GM19395 (cell line): ENCODE results near the gene SCD.
A peak's percentile ranks its signal among the peaks of the same experiment; 100 is the strongest.

ENCODE experiments used
- ATAC-seq: cut with Tn5 transposase; IDR thresholded peaks from one replicate; pipeline ENCODE4 v1.9.1; 2021; ENCODE audit warnings: mild to moderate bottlenecking, moderate library complexity; ENCODE audit not compliant: unreplicated experiment

Gene SCD

GRCh38 chr10:100339236-100339635, 7.8 kb upstream of the SCD start:
- ATAC-seq, result peak; percentile 68

DNA sequence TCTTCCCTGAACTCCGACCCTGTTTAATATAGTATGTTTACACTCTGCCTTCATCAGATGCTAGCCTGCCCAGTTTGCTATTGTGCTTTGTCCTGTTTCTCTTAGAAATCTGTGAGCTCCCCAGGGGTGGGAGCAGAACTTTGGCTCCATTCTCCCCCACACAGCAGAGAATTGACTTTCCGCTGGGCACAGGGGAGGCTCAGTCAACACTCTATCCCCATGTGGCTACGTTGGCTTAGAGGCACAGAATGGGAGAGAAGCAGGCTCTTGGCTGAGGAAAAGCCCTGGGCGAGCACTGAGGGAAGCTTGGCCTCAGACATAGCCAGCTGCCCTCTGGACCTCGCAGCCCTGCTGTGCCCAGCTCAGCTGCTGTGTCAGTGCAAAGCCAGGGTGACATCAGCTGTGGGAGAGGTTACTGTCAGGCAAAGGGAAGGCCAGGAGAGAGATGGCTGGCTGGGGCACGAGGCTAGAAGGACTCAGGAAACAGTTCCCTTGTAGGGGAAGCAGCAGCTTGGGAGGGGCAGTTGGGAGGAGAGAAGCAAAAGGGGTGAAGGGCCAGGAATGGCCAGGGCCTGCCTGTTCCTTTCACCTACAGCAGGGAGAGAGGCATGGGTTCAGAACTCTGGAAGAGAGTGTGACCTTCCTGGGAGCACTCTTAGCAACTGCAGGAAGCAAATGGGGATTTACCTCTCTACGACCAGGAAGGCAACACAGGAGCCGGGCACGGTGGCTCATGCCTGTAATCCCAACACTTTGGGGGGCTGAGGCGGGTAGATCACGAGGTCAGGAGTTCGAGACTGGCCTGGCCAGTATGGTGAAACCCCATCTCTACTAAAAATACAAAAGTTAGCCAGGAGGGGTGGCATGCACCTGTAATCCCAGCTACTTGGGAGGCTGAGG, 5.8 kb upstream of the SCD start:
- no peak for ATAC-seq

DNA sequence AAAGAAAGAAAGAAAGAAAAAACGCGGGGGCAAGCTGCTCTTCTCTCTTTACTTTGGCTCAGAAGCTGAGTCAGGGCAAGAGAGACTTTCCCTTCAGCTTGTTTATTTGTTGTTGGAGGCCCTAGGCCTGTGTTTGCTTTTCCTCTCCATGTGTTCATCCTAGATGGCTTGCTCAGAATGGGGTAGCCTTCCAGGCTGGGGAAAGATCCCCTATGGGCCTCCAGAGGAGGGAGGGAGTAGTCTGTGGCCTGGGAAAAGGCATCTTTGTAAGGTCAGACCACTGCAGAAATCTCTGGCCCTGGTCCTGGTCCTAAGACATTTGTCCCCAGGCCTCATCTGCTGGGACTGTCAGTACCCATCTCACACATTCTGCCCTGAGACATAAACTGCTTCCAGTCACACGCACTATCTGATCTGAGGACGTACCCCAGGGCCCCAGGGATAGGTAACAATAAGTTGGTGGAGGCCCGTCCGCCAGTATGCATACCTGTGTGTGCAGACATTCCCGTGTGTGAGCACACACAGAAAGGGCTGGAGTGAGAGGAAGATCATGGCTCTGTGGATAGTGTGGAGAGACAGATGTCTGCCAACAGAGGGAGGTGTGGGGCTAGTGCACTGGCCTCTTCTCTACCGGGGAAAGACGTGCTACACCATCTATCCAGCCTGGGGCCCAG, 4.9 kb upstream of the SCD start:
- ATAC-seq, result no peak

- no peak for ATAC-seq
These were observed 4.4 kb upstream of the SCD start for GRCh38 chr10:100342627-100342972.

DNA sequence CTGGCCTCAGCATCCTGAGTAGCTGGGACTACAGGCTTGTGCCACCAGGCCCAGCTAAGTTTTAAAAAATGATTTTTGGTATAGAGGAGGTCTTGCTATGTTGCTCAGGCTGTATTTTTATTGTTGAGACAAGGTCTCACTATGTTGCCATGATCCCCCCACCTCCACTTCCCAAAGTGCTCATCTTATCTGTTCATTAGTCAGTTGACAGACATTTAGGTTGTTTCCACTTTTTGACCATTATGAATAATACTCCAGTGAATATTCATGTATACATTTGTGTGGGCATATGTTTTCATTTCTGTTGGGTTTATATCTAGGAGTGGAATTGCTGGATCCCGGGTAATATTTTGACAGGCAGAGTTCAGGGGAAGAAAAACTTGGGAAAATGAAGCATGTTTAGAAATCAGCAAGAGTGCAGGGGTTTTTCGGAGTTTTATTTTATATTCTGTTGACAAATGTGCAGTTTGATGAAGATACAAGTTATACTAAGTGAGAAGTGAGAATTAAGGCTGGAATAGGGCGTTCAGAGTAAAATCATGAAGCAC, 2.7 kb upstream of the SCD start:
- ATAC-seq, result no peak

GRCh38 chr10:100345570-100346330, 1.3 kb upstream of the SCD start:
- no peak for ATAC-seq

- peak; percentile 53 for ATAC-seq
These were observed 675 bp upstream of the SCD start for GRCh38 chr10:100346351-100346764.

DNA sequence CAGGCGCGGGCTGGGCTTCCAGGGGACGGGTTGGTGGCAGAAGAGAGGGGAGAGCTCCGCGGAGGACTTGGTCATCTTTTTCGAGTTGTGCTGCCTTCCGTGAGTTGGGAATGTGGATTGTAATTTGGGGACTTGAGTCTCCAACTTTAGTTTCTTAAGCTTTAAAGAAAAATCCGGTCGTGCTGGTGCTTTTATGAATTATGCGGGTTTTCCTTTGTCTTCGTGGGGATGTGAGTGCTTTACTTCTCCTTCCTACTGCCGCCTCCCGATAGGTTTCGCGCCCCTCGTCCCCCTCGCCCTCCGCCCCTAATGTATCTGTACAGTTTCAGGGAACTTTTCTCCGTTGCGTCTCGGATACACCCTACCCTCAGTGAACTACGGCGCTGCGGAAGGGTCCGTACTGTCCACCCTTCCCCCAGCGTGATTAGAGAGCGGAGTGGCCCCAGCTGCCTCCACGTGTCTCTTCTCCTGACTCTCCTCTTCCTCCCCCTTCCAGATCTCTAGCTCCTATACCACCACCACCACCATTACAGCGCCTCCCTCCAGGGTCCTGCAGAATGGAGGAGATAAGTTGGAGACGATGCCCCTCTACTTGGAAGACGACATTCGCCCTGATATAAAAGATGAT, 649 bp downstream of the SCD start:
- no peak for ATAC-seq

- no peak for ATAC-seq
These were observed 1.4 kb downstream of the SCD start for GRCh38 chr10:100348389-100348927.

- no peak for ATAC-seq
These were observed 2.1 kb downstream of the SCD start for GRCh38 chr10:100349087-100349486.

DNA sequence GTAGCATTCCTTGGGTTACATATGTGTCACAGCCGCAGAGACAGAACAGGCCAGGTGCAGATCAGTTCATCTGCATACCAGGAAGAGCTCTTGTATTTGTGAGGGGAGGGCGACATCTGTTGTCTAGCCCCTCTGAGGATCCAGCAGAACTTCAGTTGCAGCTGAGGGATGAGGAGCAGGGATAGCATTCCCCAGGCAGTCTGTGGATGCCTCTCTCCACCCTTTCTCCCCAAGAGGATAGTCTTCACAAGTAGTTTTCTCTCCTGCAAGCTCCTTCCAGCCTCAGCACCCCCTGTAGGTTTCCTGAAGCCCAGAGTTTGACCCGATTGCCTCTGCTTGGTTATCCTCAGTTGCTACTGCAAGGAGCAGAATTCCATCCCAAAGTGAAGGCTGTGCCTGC, 2.6 kb downstream of the SCD start:
- ATAC-seq, result no peak

- ATAC-seq, result no peak
These were observed 4.0 kb downstream of the SCD start for GRCh38 chr10:100350914-100351485.

- no peak for ATAC-seq
These were observed 6.9 kb downstream of the SCD start for GRCh38 chr10:100353770-100354485.

- ATAC-seq, result no peak
These were observed 8.1 kb downstream of the SCD start for GRCh38 chr10:100355086-100355485.

DNA sequence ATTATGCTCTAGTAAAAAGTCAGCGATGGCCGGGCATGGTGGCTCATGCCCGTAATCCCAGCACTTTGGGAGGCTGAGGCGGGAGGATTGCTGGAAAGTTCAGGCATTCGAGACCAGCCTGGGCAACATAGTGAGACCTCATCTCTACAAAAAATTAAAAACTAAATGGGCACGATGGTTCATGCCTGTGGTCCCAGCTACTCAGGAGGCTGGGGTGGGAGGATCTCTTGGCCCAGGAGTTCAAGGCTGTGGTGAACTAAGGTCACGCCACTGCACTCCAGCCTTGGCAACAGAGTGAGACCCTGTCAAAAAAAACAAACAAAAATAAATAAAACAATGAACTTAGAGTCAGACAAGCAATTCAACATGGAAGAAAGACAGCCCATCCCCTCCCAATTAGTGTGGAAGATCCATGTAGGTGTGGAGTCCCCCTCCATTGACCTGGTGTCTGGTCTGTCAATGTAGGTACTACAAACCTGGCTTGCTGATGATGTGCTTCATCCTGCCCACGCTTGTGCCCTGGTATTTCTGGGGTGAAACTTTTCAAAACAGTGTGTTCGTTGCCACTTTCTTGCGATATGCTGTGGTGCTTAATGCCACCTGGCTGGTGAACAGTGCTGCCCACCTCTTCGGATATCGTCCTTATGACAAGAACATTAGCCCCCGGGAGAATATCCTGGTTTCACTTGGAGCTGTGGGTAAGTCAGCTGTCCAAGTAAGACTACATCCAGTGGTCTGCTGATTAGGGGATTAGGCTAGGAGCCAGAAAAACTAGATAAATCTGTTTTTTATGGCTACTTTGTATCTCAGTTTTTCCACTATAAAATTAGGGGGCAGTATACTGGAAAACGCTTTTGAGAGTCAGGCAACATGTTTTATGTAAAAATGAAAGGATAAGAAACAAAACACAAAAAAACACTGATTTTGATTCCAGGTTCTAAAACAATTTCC, 9.3 kb downstream of the SCD start:
- ATAC-seq, result no peak

GRCh38 chr10:100357059-100357858, 10.2 kb downstream of the SCD start:
- no peak for ATAC-seq

- no peak for ATAC-seq
These were observed 12.0 kb downstream of the SCD start for GRCh38 chr10:100359030-100359432.
